Karpas-422 (cell line): Measurements from ENCODE around the gene JMJD1C. TPM values are rescaled to one million over a fixed set of nuclear protein-coding genes. Genes with fewer than 3 reads are reported as not detected.

Experiments used
- DNase-seq: peaks from one replicate; pipeline ENCODE4 v3.0.0-alpha.2; 2015
- H2AFZ ChIP-seq: fragments of 200-600 bp; sonication (generic); 2 replicates; pipeline ENCODE4 v1.6.1; 2014; ENCODE audit warnings: antibody characterized with exemption, low read length, mixed read lengths
- H3K27ac ChIP-seq: fragments of 200-600 bp; sonication (generic); 2 replicates; pipeline ENCODE4 v1.5.1; 2014; ENCODE audit warnings: mild to moderate bottlenecking, low read length, moderate library complexity
- H3K27me3 ChIP-seq: fragments of 200-600 bp; sonication (generic); 2 replicates; pipeline ENCODE4 v1.6.1; 2014; ENCODE audit warnings: low read length, mixed read lengths
- H3K36me3 ChIP-seq: fragments of 200-600 bp; sonication (generic); 2 replicates; pipeline ENCODE4 v1.6.1; 2014; ENCODE audit warnings: low read length, mixed read lengths; ENCODE audit not compliant: insufficient read depth
- H3K4me1 ChIP-seq: fragments of 200-600 bp; sonication (generic); 2 replicates; pipeline ENCODE4 v1.6.1; 2014; ENCODE audit warnings: mild to moderate bottlenecking, low read length, mixed read lengths
- H3K4me2 ChIP-seq: fragments of 200-600 bp; sonication (generic); 2 replicates; pipeline ENCODE4 v1.6.1; 2014; ENCODE audit warnings: low read length, low read depth, mild to moderate bottlenecking; ENCODE audit not compliant: poor library complexity, severe bottlenecking
- H3K4me3 ChIP-seq: fragments of 200-600 bp; sonication (generic); 2 replicates; pipeline ENCODE4 v1.5.1; 2014; ENCODE audit warnings: mild to moderate bottlenecking, antibody characterized with exemption, low read length, mixed read lengths
- H3K79me2 ChIP-seq: fragments of 200-600 bp; sonication (generic); 2 replicates; pipeline ENCODE4 v1.6.1; 2014; ENCODE audit warnings: mild to moderate bottlenecking, low read length, mixed read lengths
- H3K9ac ChIP-seq: fragments of 200-600 bp; sonication (generic); 2 replicates; pipeline ENCODE4 v1.6.0; 2014; ENCODE audit warnings: low read length
- H3K9me2 ChIP-seq: fragments of 200-600 bp; sonication (generic), shearing (Covaris generic); replicated peaks from 2 replicates; pipeline ENCODE4 v1.6.0; 2014; ENCODE audit warnings: mild to moderate bottlenecking, low read length, moderate library complexity; ENCODE audit not compliant: insufficient read depth
- H3K9me3 ChIP-seq: fragments of 300-700, 200-600 bp; sonication (generic); 2 replicates; pipeline ENCODE4 v1.6.1; 2014; ENCODE audit warnings: low read length, mixed read lengths
- H4K20me1 ChIP-seq: fragments of 200-600 bp; sonication (generic); 2 replicates; pipeline ENCODE4 v1.6.1; 2014; ENCODE audit warnings: mild to moderate bottlenecking, antibody characterized with exemption, low read length, low read depth; ENCODE audit not compliant: insufficient read depth
- total RNA-seq: library from RNA; depleted of rRNA; stranded (reverse); fragments of >200 nt; shearing (Covaris generic); gene quantifications from 2 replicates; pipeline ENCODE4 v1.2.3, GENCODE V29; 2014; ENCODE audit warnings: low replicate concordance

Gene JMJD1C
- total RNA-seq, 1 experiment from 2014 or later = 141 TPM

DNA sequence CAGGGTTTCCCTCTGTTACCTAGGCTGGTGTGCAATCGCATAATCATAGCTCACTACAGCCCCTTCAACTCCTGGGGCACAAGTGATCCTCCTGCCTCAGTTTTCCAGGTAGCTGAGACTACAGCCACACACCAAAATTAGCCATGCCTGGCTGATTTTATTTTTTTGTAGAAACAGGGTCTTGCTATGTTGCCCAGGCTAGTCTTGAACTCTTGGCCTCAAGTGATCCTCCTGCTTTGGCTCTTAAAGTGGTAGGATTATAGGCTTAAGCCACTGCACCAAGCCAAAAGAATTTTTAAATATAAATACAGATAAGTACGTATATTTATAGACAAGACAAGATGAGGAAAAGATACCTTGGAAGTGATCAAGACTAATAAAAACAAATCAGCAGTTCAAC is 215.7 kb downstream of the JMJD1C start:
- H3K9me3 ChIP-seq = no peaks in the 10 kb centered on the region

GRCh38 chr10:63247771-63248170 is 218.0 kb downstream of the JMJD1C start:
- Histone ChIP-seq H3K4me1 (peaks cover 21% of the 10 kb centered on the region), H3K79me2 (peaks cover 98% of the 10 kb centered on the region), H3K9me3 (no peaks in the 10 kb centered on the region), H3K9me2 (no peaks in the 10 kb centered on the region), H3K36me3 (peaks cover 3% of the 10 kb centered on the region; the same call in 1 of the 2 replicates), H3K27ac (no peak overlapping the region), H4K20me1 (no peaks in the 10 kb centered on the region), H3K4me3 (no peak overlapping the region), H2AFZ (no peak overlapping the region), H3K4me2 (no peak overlapping the region), H3K9ac (no peak overlapping the region), H3K27me3 (no peaks in the 10 kb centered on the region)
- DNase-seq = no peak

More for the DNA sequence above, 215.7 kb downstream of the JMJD1C start:
- Histone ChIP-seq H3K4me2 (no peak overlapping the region), H3K9ac (no peak overlapping the region), H3K4me3 (no peak overlapping the region), H3K9me2 (no peaks in the 10 kb centered on the region), H3K27ac (no peak overlapping the region), H3K4me1 (peaks cover 21% of the 10 kb centered on the region), H3K36me3 (peaks cover 3% of the 10 kb centered on the region; the same call in 1 of the 2 replicates), H2AFZ (no peak overlapping the region), H4K20me1 (no peaks in the 10 kb centered on the region), H3K27me3 (no peaks in the 10 kb centered on the region), H3K79me2 (peaks cover 99% of the 10 kb centered on the region)
- no peak for DNase-seq

DNA sequence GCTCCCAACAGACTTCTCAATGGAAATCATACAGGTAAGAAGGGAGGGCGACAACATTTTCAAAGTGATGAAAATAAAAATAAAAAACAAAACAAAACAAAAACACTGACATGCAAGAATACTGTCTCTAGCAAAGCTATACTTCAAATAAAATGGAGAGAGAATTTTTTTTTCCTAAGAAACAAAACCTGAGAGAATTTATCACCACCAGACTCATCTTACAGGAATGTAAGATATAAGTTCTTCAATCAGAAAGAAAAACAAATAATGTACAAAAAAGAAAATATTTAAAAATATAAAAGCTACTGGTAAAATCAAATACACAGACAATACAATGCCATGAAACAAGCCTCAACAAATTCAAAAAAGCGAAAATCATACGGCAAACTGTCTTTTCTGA is 219.4 kb downstream of the JMJD1C start:
- no peak overlapping the region for H3K4me3 ChIP-seq
- no peaks in the 10 kb centered on the region for H3K9me3 ChIP-seq
- peaks cover 98% of the 10 kb centered on the region for H3K79me2 ChIP-seq
- DNase-seq = no peak
- H4K20me1 ChIP-seq = no peaks in the 10 kb centered on the region
- no peak overlapping the region for H3K4me2 ChIP-seq
- peaks cover 3% of the 10 kb centered on the region; the same call in 1 of the 2 replicates for H3K36me3 ChIP-seq
- H3K4me1 ChIP-seq = peaks cover 32% of the 10 kb centered on the region
- H2AFZ ChIP-seq = no peak overlapping the region
- no peak overlapping the region for H3K27ac ChIP-seq
- no peaks in the 10 kb centered on the region for H3K27me3 ChIP-seq
- H3K9me2 ChIP-seq = no peaks in the 10 kb centered on the region
- no peak overlapping the region for H3K9ac ChIP-seq

GRCh38 chr10:63241841-63242281 is 223.9 kb downstream of the JMJD1C start:
- Histone ChIP-seq H3K27me3 (no peaks in the 10 kb centered on the region), H3K36me3 (no peaks in the 10 kb centered on the region), H3K9me2 (no peaks in the 10 kb centered on the region), H3K9me3 (no peaks in the 10 kb centered on the region), H3K27ac (peak overlapping the region; percentile 69), H3K9ac (peak overlapping the region; percentile 17; the same call in 1 of the 2 replicates), H4K20me1 (no peaks in the 10 kb centered on the region), H3K4me1 (peaks cover 63% of the 10 kb centered on the region), H3K4me3 (peak overlapping the region; percentile 24; the same call in 1 of the 2 replicates), H2AFZ (no peak overlapping the region), H3K79me2 (peaks cover 98% of the 10 kb centered on the region), H3K4me2 (peak overlapping the region; percentile 45)
- peak; percentile 47 for DNase-seq

DNA sequence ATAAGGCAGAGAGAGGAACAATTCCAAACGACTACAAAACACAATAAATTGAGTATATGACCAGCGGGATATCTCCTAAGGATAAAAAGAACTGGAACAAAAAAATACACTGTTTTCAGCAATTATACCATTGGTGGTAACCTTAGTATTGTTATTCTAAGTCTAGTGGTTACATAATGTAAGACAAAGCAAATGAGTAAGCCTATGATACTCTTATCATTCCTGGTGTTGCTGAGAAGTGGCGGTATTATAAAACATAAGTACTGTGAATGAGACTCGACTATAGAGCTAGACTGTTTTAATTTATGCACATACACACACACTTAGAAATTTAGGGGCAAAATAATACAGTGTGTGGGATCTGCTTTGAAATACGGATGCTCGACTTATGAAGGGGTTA is 225.0 kb downstream of the JMJD1C start:
- Histone ChIP-seq H3K4me3 (no peak overlapping the region), H3K4me2 (peak overlapping the region; percentile 2), H3K36me3 (no peaks in the 10 kb centered on the region), H2AFZ (no peak overlapping the region), H3K27me3 (no peaks in the 10 kb centered on the region), H3K27ac (peak overlapping the region; percentile 69), H3K9me2 (no peaks in the 10 kb centered on the region), H3K79me2 (peaks cover 97% of the 10 kb centered on the region), H4K20me1 (no peaks in the 10 kb centered on the region), H3K4me1 (peaks cover 74% of the 10 kb centered on the region), H3K9ac (no peak overlapping the region), H3K9me3 (no peaks in the 10 kb centered on the region)
- no peak for DNase-seq

DNA sequence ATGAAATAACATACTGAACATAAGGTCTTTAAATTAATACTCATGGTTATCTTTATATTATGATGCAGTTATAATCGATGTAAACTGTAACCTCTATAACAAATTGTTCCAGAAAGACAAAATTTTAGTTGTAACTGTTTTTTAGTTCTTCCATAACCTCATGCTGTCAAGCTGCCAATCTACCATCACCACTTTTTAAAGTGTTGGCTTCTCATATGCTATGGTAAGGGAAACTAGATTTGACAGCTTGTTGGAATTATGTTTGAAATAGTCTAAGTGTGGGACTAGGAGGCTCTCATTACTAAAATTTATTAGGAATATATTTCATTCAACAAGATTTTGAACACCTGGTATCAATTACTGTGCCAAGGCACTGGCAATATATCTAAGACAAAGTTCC is 227.3 kb downstream of the JMJD1C start:
- no peak overlapping the region for H3K4me3 ChIP-seq
- H3K9me2 ChIP-seq = no peaks in the 10 kb centered on the region
- H3K79me2 ChIP-seq = peaks cover 97% of the 10 kb centered on the region
- H3K9me3 ChIP-seq = no peaks in the 10 kb centered on the region
- no peak overlapping the region for H2AFZ ChIP-seq
- H4K20me1 ChIP-seq = no peaks in the 10 kb centered on the region
- no peaks in the 10 kb centered on the region for H3K27me3 ChIP-seq
- 0 out of 2 replicates have a peak overlapping the region, but pooled peaks have one; percentile 15 for H3K27ac ChIP-seq
- no peak overlapping the region for H3K9ac ChIP-seq
- H3K4me2 ChIP-seq = no peak overlapping the region
- no peak for DNase-seq
- peaks cover 79% of the 10 kb centered on the region for H3K4me1 ChIP-seq
- no peaks in the 10 kb centered on the region for H3K36me3 ChIP-seq

DNA sequence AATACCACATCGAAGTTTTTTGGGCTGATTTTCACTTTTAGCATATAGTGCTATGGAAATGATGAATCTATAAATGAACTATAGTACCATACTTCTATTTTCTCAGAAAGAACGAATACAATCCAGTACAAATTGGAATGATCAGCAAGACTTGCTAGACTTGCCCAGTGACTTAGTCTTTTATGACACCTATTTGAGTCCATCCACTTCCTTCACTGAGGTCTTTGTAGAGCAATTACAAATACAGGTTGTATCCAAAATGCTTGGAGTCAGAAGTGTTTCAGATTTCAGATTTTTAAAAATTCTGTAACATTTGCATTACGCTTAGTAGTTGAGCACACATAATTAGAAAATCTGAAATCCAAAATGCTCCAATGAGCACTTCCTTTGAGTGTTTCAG is 228.4 kb downstream of the JMJD1C start:
- Histone ChIP-seq H3K9me3 (no peaks in the 10 kb centered on the region), H3K9ac (no peak overlapping the region), H4K20me1 (no peaks in the 10 kb centered on the region), H3K4me3 (no peak overlapping the region), H3K79me2 (peaks cover 97% of the 10 kb centered on the region), H3K4me1 (peaks cover 79% of the 10 kb centered on the region), H3K27ac (no peak overlapping the region), H3K36me3 (no peaks in the 10 kb centered on the region), H3K4me2 (no peak overlapping the region), H3K27me3 (no peaks in the 10 kb centered on the region), H3K9me2 (no peaks in the 10 kb centered on the region), H2AFZ (no peak overlapping the region)
- DNase-seq = no peak

- Histone ChIP-seq H2AFZ (no peak overlapping the region), H3K79me2 (peaks cover 97% of the 10 kb centered on the region), H3K9me3 (no peaks in the 10 kb centered on the region), H3K9ac (no peak overlapping the region), H3K4me2 (peak overlapping the region; percentile 10), H3K9me2 (no peaks in the 10 kb centered on the region), H3K36me3 (no peaks in the 10 kb centered on the region), H4K20me1 (no peaks in the 10 kb centered on the region), H3K4me1 (peaks cover 69% of the 10 kb centered on the region), H3K4me3 (no peak overlapping the region), H3K27me3 (no peaks in the 10 kb centered on the region), H3K27ac (peak overlapping the region; percentile 58)
- no peak for DNase-seq
Measured at GRCh38 chr10:63236113-63236935, 229.5 kb downstream of the JMJD1C start.
